A172 (cell line): ENCODE data around the gene INPP5A. TPM values are rescaled to one million over a fixed set of nuclear protein-coding genes. Genes with fewer than 3 reads are reported as not detected.
"Not testable (repeated sequence)": the region's sequence is repeated elsewhere in the genome, so short reads cannot be mapped to it uniquely, and the experiment has no call there.

Experiments used
- DNase-seq: peaks from one replicate; pipeline ENCODE4 v3.0.0-alpha.2; 2015; ENCODE audit warnings: low spot score
- total RNA-seq: library from RNA; depleted of rRNA; stranded (reverse); fragments of >200 nt; shearing (Covaris generic); gene quantifications from 2 replicates; pipeline ENCODE4 v1.2.3, GENCODE V29; 2014

INPP5A gene
- total RNA-seq, 1 experiment from 2014 or later = 13.1 TPM

GRCh38 chr10:132797986-132798385, 260.4 kb downstream of the INPP5A start:
- not testable (repeated sequence) for DNase-seq

- DNase-seq = no peak
These were observed 260.8 kb downstream of the INPP5A start for GRCh38 chr10:132798403-132798802.

- DNase-seq = no peak
These were observed 261.3 kb downstream of the INPP5A start for GRCh38 chr10:132798876-132799275.

- DNase-seq = no peak
These were observed 262.3 kb downstream of the INPP5A start for GRCh38 chr10:132799865-132800264.

GRCh38 chr10:132802048-132802447, 264.5 kb downstream of the INPP5A start:
- no peak for DNase-seq

- DNase-seq = no peak
These were observed 265.2 kb downstream of the INPP5A start for GRCh38 chr10:132802694-132803320.

GRCh38 chr10:132803416-132804210, 266.0 kb downstream of the INPP5A start:
- no peak for DNase-seq

GRCh38 chr10:132804287-132804686, 266.7 kb downstream of the INPP5A start:
- no peak for DNase-seq

- DNase-seq = no peak
These were observed 267.3 kb downstream of the INPP5A start for GRCh38 chr10:132804785-132805426.

- DNase-seq = no peak
These were observed 268.0 kb downstream of the INPP5A start for GRCh38 chr10:132805599-132805998.

- no peak for DNase-seq
These were observed 268.5 kb downstream of the INPP5A start for GRCh38 chr10:132806110-132806509.

GRCh38 chr10:132806561-132807003, 269.0 kb downstream of the INPP5A start:
- DNase-seq = no peak

- no peak for DNase-seq
These were observed 270.0 kb downstream of the INPP5A start for GRCh38 chr10:132807621-132808049.

- DNase-seq = no peak
These were observed 271.0 kb downstream of the INPP5A start for GRCh38 chr10:132808383-132809231.

GRCh38 chr10:132809232-132810140, 271.9 kb downstream of the INPP5A start:
- DNase-seq = no peak

- no peak for DNase-seq
These were observed 272.7 kb downstream of the INPP5A start for GRCh38 chr10:132810141-132810806.

- DNase-seq = no peak
These were observed 273.5 kb downstream of the INPP5A start for GRCh38 chr10:132810807-132811700.

- no peak for DNase-seq
These were observed 274.4 kb downstream of the INPP5A start for GRCh38 chr10:132811891-132812481.

GRCh38 chr10:132812520-132812919, 274.9 kb downstream of the INPP5A start:
- no peak for DNase-seq
